Hair follicle dermal papilla cell (primary cell): ENCODE data around the gene KCTD21. TPM values are rescaled to one million over a fixed set of nuclear protein-coding genes. Genes with fewer than 3 reads are reported as not detected.

ENCODE experiments used
- small RNA-seq: library from RNA; depleted of rRNA; stranded (forward); fragments of <200 nt; gene quantifications from one replicate; pipeline ENCODE3, GENCODE V24; 2012
- total RNA-seq: library from RNA; depleted of rRNA; stranded (reverse); fragments of >200 nt; gene quantifications from 2 replicates; pipeline ENCODE4 v1.2.3, GENCODE V29; 2012

KCTD21 gene
- 11.8 and 14.8 TPM in 2 replicates for total RNA-seq

GRCh38 chr11:78188286-78189173 is at the start of gene KCTD21, which contains the start of gene USP35:
Gene KCTD21, minus strand, starts transcription at chr11:78188626. Its CDS starts 14,072 bp downstream, at chr11:78174554.
Gene USP35, plus strand, starts transcription at chr11:78188919. Its CDS starts 7,327 bp downstream, at chr11:78196246.

GRCh38 chr11:78139422-78140391 is 48.7 kb downstream of the KCTD21 start, which contains the start of gene ALG8:
Gene ALG8, minus strand, starts transcription at chr11:78139626. Its CDS starts 38 bp downstream, at chr11:78139588.

Small RNA genes lying within 50 kb of the gene (small RNA-seq; reads per million reads assigned to genes)
- 1.6 reads per million, percentile 38 among the genes with 10 or more reads in this experiment for gene RNU6-126P

Other genes starting within 250 kb of the KCTD21 start
- 35.0 and 47.5 TPM in 2 replicates for gene INTS4, start 194.0 kb downstream of the KCTD21 start, total RNA-seq
- gene KCTD14, start 165.3 kb downstream of the KCTD21 start, total RNA-seq, result 4.4 and 6.0 TPM in 2 replicates
- not detected in 2 replicates for gene THRSP, start 124.8 kb downstream of the KCTD21 start, total RNA-seq
- gene NDUFC2, start 108.8 kb downstream of the KCTD21 start, total RNA-seq, result 55.8 and 71.2 TPM in 2 replicates
- 28.9 and 34.9 TPM in 2 replicates for gene ALG8, start 49.0 kb downstream of the KCTD21 start, total RNA-seq
- gene USP35, start 293 bp upstream of the KCTD21 start, total RNA-seq, result 16.0 and 16.9 TPM in 2 replicates
- 16.9 and 22.0 TPM in 2 replicates for gene GAB2, start 229.2 kb upstream of the KCTD21 start, total RNA-seq